22Rv1 (cell line): ENCODE measurements around the gene SLC25A22.

Experiments used
- CTCF ChIP-seq: fragments of 450-650 bp; IDR thresholded peaks from 2 replicates; pipeline ENCODE4 v1.5.1; 2017; ENCODE audit warnings: mild to moderate bottlenecking
- ZFX ChIP-seq: fragments of 450-650 bp; IDR thresholded peaks from 2 replicates; pipeline ENCODE4 v1.6.1; 2017; ENCODE audit warnings: antibody characterized with exemption, borderline replicate concordance

- TF ChIP-seq CTCF (no peak), ZFX (no peak)
Measured at GRCh38 chr11:766936-767210, 31.2 kb downstream of the SLC25A22 start.
